Stimulated activated CD4-positive, alpha-beta T cell treated with anti-CD3 and anti-CD28 coated beads, Interleukin-15, amount 100 ng/mL, for 1 hour (primary cell): Measurements from ENCODE around the gene AGR2.
"Not testable (repeated sequence)": the region's sequence is repeated elsewhere in the genome, so short reads cannot be mapped to it uniquely, and the experiment has no call there.

Source experiments
- DNase-seq, 2 donors: peaks; one replicate each; pipeline ENCODE4 v3.0.0-alpha.2; 2020; ENCODE audit warnings: low read depth in 1 of 2, low spot score in 1 of 2

Gene AGR2

GRCh38 chr7:16804674-16805439 lies at the start of gene AGR2:
TSS of gene AGR2 (minus strand) at chr7:16804999. CDS start at chr7:16801796, 3,203 bp downstream.
- DNase-seq, result no peak

- DNase-seq, result not testable (repeated sequence)
Observed at GRCh38 chr7:16853189-16853588, 48.4 kb upstream of the AGR2 start.

- DNase-seq, result no peak
Observed at GRCh38 chr7:16851829-16852228, 47.0 kb upstream of the AGR2 start.

DNA sequence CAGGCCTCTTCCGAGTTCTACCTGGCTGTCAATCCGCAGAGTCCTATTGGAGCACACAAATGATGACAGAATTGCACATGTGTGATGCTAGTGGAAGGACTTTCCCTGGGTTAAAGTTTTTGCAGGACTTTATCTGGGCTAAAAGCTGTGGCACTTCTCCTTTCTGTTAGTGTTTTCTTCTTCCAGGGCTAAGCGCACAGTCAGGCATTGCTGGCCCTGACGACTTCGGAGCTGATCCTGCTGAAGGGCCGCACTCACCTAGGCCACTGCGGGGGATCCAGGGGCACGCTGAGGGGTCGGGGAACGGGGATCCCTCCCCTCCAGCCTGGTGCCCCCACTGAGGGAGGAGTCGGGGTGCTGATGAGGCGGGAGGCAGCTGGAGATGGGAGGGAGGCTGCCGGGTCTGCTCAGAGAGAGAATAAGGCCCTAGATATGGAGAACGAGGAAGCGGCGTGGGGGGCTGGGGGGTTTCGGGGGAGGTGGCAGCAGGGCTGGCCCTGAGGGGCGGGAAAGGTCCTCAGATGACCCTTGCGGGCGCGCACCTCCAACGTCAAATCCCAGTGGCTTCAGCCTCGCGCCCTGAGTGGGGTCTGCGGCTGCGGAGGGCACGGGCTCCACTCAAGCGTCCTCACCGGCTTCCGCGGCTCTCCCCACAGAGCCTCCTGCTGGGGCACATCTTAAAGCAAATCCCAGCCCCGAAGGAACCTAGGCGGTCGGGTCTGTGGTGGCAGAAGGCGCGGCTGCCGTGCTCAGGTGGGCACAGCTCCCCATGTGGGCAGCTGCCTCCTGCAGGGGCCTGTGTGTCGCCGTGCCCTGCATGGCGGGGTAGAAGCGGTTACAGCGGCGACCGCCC lies 46.0 kb upstream of the AGR2 start:
- DNase-seq, result no peak

- DNase-seq, result no peak
Observed at GRCh38 chr7:16849296-16850148, 44.7 kb upstream of the AGR2 start.

GRCh38 chr7:16847381-16847860 lies 42.6 kb upstream of the AGR2 start:
- DNase-seq, result no peak

GRCh38 chr7:16846601-16847165 lies 41.9 kb upstream of the AGR2 start:
- no peak for DNase-seq

GRCh38 chr7:16845746-16846145 lies 40.9 kb upstream of the AGR2 start:
- DNase-seq, result no peak

DNA sequence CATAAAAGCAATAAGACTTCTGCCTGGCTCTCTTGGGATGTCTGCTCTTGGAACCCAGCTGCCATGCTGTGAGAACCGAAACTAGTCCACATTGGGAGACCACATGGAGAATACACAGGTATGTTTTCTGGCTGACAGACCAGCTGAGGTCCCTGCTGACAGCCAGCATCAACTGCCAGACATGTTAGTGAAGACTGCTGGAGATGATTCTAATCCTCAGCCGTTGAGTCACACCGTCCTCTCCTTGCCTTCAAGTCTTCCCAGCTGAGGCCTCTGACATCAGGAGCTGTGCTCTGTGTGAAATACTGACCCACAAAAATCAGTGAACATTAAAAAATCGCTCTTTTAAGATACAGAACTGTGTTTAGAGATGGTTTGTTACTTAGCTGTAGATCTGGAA lies 36.9 kb upstream of the AGR2 start:
- no peak for DNase-seq

- DNase-seq, result no peak
Observed at GRCh38 chr7:16840094-16840493, 35.3 kb upstream of the AGR2 start.

DNA sequence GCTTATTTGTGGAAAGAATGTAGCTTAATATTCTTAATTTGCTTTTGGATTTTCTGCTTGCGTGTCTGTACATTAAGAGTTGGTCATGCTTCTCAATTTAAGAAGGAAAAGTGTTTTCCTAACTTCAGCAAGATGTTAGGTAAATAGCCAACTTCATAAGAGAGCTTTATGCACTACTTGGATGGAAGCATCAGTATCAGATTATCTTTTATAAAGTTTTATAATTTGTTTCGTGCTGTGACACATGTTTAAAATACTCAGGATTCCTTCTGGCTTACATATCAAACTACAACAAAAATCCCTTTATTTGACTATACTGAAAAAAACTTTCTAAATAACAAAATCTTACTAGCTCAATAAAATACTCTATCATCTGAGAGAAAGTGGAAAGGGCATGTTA lies 34.8 kb upstream of the AGR2 start:
- DNase-seq, result no peak

DNA sequence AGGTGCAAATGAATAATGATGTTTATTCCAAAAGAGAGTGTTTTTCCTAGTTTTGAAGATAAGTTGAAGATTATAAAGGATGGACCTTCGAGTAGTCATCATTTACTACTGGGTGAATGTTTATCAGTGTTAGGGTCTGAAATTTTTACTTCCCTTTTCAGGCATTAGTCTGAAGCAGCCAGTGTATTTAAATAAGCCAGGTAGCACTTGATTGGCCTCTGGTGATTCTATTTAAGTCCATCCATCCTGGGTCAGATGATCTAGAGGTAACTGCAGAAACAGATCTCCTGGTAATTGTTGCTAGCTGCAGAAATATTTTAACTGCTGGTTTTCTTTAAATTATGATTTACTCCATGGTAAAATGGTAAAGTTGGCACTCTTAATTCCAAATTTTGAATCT lies 34.1 kb upstream of the AGR2 start:
- DNase-seq, result no peak

GRCh38 chr7:16838386-16838785 lies 33.6 kb upstream of the AGR2 start:
- no peak for DNase-seq

GRCh38 chr7:16836481-16836880 lies 31.7 kb upstream of the AGR2 start:
- DNase-seq, result no peak

DNA sequence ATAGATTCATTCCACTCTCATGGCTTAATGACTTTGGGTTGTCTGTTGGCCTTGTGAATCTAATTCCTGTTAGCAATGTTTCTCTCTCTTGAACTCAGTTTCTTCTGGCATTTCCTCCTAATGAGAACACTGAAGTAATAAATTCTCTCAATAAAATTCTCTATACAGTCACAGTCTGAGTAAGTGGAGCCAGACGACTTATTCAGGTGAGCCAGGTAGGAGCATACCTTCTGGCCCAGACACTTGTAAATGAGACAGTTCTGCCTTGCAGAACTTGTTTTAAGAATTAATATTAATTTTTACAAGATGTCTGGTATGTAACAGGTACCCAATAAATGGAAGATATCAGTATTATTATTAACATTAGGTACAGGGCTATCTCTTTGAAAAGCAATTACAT lies 28.6 kb upstream of the AGR2 start:
- DNase-seq, result no peak

DNA sequence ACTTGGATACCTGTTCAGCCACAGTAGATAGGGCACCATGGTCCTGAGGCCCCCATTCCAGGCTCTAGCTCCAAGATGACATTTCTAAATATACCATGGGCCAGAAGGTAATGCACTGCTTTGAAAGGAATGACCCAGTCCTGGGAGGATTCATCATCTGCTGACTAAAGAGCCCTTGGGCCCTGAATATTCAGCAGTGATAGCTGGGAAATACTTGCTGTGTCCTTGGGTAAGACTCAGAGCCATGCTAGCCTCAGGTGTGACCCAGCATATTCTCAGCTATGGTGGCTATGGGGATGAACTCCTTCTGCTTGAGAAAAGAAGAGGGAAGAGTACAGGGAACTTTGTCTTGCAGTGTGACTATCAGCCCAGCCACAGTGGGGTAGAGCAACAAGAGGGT lies 21.3 kb upstream of the AGR2 start:
- no peak for DNase-seq

- no peak for DNase-seq
Observed at GRCh38 chr7:16822029-16822428, 17.2 kb upstream of the AGR2 start.

GRCh38 chr7:16818732-16819131 lies 13.9 kb upstream of the AGR2 start:
- DNase-seq, result no peak

DNA sequence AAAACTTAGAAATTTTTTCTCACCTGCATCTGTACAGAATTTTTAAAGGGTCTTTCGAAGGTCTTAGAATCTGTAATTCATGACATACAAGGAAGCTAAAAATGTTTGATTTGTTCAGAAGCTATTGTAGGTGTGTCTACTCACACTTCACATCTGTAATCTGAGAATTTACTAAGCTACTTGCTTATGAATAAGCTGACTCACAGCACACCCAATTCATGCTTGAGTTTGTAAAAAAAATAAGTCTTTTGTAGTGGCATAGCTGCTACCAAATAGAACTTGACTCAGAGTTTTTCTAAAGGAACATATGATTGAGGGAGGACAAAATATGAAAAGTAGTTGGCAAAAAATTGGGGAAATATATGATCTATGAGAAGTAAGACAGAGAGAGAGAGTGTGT lies 12.7 kb upstream of the AGR2 start:
- DNase-seq, result no peak

- no peak for DNase-seq
Observed at GRCh38 chr7:16816824-16817223, 12.0 kb upstream of the AGR2 start.

DNA sequence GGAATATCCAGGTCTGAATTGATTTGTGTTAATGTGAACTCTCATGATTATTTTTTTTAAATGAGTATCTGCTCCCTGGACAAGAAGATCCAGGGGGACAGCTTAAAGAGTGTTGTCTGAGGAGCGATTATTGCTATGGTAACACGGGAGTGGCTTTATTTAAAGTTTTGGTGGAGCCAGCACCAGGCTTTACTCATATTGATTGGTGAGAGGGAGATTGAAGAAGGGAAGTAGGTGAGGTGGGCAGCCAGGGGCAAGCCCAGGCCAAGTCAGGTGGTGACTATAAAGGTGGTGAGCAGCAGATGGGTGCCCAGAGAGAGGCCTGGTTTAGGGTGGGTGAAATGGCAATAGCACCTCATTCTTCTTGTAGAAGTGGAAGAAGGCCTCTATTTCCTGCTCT lies 10.2 kb upstream of the AGR2 start:
- DNase-seq, result no peak
